ENCODE data around the gene TTC29.
"Not testable (repeated sequence)": the region's sequence is repeated elsewhere in the genome, so short reads cannot be mapped to it uniquely, and the experiment has no call there.

Gene TTC29

DNA sequence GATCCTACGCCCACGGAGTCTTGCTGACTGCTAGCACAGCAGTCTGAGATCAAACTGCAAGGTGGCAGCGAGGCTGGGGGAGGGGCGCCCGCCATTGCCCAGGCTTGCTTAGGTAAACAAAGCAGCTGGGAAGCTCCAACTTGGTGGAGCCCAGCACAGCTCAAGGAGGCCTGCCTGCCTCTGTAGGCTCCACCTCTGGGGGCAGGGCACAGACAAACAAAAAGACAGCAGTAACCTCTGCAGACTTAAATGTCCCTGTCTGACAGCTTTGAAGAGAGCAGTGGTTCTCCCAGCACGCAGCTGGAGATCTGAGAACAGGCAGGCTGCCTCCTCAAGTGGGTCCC is 281.7 kb downstream of the TTC29 start:
- ATAC-seq, H3K27ac Mint-ChIP-seq, DNase-seq, H3K4me3 Mint-ChIP-seq, H3K4me1 Mint-ChIP-seq: not testable (repeated sequence)
- Mint-ChIP-seq H3K9me3 (peaks cover 4 to 11% of the 10 kb centered on the region in 2 donors), H3K27me3 (peaks cover 16% of the 10 kb centered on the region)

DNA sequence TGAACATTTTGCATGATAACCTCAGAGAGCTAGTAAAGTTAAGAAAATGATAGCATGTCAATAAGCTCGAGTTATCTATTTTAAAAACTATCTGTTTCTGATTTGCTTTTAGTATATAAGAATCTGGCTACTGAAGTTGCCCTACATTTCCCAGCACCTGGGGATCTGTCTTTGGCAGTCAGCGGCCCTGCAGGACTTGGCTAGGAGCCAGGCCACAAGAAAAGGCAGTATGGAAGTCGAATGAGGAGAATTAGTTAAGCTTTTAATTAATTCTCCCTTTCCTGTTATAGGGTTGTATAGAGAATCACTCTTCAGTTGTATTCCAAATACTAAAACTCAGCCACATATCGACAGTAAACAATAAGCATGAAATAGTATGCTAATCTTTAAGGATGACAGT is 284.3 kb downstream of the TTC29 start:
- Mint-ChIP-seq H3K4me1 (no peaks in the 10 kb centered on the region), H3K27ac (no peak overlapping the region), H3K9me3 (peaks cover 4 to 11% of the 10 kb centered on the region in 2 donors), H3K4me3 (no peak overlapping the region), H3K27me3 (peaks cover 27% of the 10 kb centered on the region)
- ATAC-seq (no peak), DNase-seq (no peak)

Data from stimulated activated naive CD8-positive, alpha-beta T cell treated with anti-CD3 and anti-CD28 coated beads, Interleukin-15, amount 100 ng/mL, for 72 hours (primary cell).